Measurements from ENCODE around the gene MEGF8. TPM values are rescaled to one million over a fixed set of nuclear protein-coding genes. Genes with fewer than 3 reads are reported as not detected.

Gene MEGF8
- total and polyA plus RNA-seq, 4 donors = 6.0 to 21.7 (median 11.1) TPM

- Histone ChIP-seq H3K9me3 (ENCODE audit: control insufficient read depth in 4 of 4, insufficient read depth in 3 of 4, low read length in 3 of 4) (no peaks in the 10 kb centered on the region), H3K36me3 (ENCODE audit: control insufficient read depth in 4 of 4, insufficient read depth in 4 of 4, low read length in 4 of 4) (no peaks in the 10 kb centered on the region), H3K4me3 (no peak overlapping the region), H3K27ac (ENCODE audit: low read depth in 1 of 2, low read length in 1 of 2) (no peak overlapping the region), H3K4me1 (ENCODE audit: control insufficient read depth in 5 of 5, insufficient read depth in 5 of 5, low read length in 5 of 5) (peaks cover 0 to 27% (median 13%) of the 10 kb centered on the region in 5 donors), H3K27me3 (ENCODE audit: control insufficient read depth in 3 of 3, insufficient read depth in 3 of 3, low read length in 2 of 3) (no peaks in the 10 kb centered on the region), H3K9ac (ENCODE audit: insufficient read depth in 1 of 2, low read length in 2 of 2) (no peak overlapping the region)
- TF ChIP-seq, protein P1, sequence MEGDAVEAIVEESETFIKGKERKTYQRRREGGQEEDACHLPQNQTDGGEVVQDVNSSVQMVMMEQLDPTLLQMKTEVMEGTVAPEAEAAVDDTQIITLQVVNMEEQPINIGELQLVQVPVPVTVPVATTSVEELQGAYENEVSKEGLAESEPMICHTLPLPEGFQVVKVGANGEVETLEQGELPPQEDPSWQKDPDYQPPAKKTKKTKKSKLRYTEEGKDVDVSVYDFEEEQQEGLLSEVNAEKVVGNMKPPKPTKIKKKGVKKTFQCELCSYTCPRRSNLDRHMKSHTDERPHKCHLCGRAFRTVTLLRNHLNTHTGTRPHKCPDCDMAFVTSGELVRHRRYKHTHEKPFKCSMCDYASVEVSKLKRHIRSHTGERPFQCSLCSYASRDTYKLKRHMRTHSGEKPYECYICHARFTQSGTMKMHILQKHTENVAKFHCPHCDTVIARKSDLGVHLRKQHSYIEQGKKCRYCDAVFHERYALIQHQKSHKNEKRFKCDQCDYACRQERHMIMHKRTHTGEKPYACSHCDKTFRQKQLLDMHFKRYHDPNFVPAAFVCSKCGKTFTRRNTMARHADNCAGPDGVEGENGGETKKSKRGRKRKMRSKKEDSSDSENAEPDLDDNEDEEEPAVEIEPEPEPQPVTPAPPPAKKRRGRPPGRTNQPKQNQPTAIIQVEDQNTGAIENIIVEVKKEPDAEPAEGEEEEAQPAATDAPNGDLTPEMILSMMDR (IDR thresholded peaks at IDR 0.05; ENCODE audit: control extremely low read depth, extremely low read depth) = no peak
- no peak for ATAC-seq (ENCODE audit: insufficient read depth, low FRiP score)
- WGBS, 2 donors = 75 to 78% methylated on average over 13 of the region's 13 CpGs
- DNase-seq = no peak
Measured at GRCh38 chr19:42424712-42425131, 99.3 kb downstream of the MEGF8 start.

DNA sequence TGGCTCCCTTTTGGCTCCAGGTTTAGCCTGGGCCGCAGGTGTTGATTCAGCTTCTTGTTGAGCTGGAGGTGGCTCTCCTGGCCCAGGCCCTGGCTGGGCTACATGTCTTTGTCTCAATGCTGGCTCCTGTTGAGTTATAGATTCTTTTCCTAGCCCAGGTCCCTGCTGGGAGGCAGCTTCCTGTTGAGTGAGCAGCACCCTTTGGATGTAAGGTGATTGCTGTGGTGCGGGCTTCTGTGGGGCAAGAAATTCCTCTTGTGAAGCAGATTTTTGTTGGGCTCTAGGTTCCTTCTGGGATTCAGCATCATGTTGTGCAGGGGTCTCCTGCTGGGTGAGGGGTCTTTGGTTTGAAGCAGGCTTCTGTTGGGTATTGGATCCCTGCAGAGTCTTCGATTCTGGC lies 101.2 kb downstream of the MEGF8 start:
- H3K4me3 ChIP-seq = no peak overlapping the region
- peaks cover 0 to 23% (median 8%) of the 10 kb centered on the region in 5 donors for H3K4me1 ChIP-seq (ENCODE audit: control insufficient read depth in 5 of 5, insufficient read depth in 5 of 5, low read length in 5 of 5)
- H3K9ac ChIP-seq (ENCODE audit: insufficient read depth in 1 of 2, low read length in 2 of 2) = no peak overlapping the region
- WGBS, 2 donors = 97 to 99% methylated on average over 3 of the region's 3 CpGs
- H3K9me3 ChIP-seq (ENCODE audit: control insufficient read depth in 4 of 4, insufficient read depth in 3 of 4, low read length in 3 of 4) = no peaks in the 10 kb centered on the region
- H3K27ac ChIP-seq (ENCODE audit: low read depth in 1 of 2, low read length in 1 of 2) = no peak overlapping the region
- no peaks in the 10 kb centered on the region for H3K36me3 ChIP-seq (ENCODE audit: control insufficient read depth in 4 of 4, insufficient read depth in 4 of 4, low read length in 4 of 4)
- ATAC-seq (ENCODE audit: insufficient read depth, low FRiP score) (no peak), DNase-seq (no peak)
- no peaks in the 10 kb centered on the region for H3K27me3 ChIP-seq (ENCODE audit: control insufficient read depth in 3 of 3, insufficient read depth in 3 of 3, low read length in 2 of 3)
- TF ChIP-seq, protein P1 (IDR thresholded peaks at IDR 0.05; ENCODE audit: control extremely low read depth, extremely low read depth) = no peak

DNA sequence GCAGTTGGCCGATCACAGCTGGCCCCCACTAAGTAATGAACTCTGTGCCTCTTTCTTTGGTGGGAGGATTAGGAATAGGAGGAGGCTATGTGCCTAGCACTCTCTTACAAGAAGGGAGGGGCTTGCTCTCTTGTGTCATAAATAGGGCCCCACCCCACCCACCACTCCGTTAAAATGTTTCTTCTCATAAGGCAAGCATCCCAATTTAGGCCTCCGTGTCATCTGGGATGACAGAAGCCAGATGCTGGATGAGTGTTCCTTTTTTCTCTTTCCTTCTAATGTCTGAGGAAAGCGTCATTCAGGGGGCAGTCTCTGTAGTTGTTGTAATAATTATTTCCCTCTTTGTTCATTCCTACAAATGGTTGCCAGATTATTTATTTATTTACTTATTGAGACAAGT lies 101.9 kb downstream of the MEGF8 start, which contains the start of gene LIPE:
Gene LIPE (minus strand): TSS at position 76 of the 400 bp plus-strand sequence. CDS start 239 bp downstream, outside the sequence.
- TF ChIP-seq, protein P1 (IDR thresholded peaks at IDR 0.05; ENCODE audit: control extremely low read depth, extremely low read depth) = no peak
- DNase-seq (peak; percentile 40 to 68 (median 65)), ATAC-seq (ENCODE audit: insufficient read depth, low FRiP score) (no peak)

More for the DNA sequence above, 101.9 kb downstream of the MEGF8 start, which contains the start of gene LIPE:
- no peak within 1 kb of the TSS for H3K27ac ChIP-seq (ENCODE audit: low read depth in 1 of 2, low read length in 1 of 2)
- no peaks in the 10 kb centered on the region for H3K9me3 ChIP-seq (ENCODE audit: control insufficient read depth in 4 of 4, insufficient read depth in 3 of 4, low read length in 3 of 4)
- 72 to 79% methylated on average over 4 of the region's 4 CpGs for WGBS, 2 donors
- H3K27me3 ChIP-seq (ENCODE audit: control insufficient read depth in 3 of 3, insufficient read depth in 3 of 3, low read length in 2 of 3) = no peaks in the 10 kb centered on the region
- H3K9ac ChIP-seq (ENCODE audit: insufficient read depth in 1 of 2, low read length in 2 of 2) = no peak within 1 kb of the TSS
- H3K4me1 ChIP-seq (ENCODE audit: control insufficient read depth in 5 of 5, insufficient read depth in 5 of 5, low read length in 5 of 5) = peaks cover 0 to 19% (median 5%) of the 10 kb centered on the region in 5 donors
- no peaks in the 10 kb centered on the region for H3K36me3 ChIP-seq (ENCODE audit: control insufficient read depth in 4 of 4, insufficient read depth in 4 of 4, low read length in 4 of 4)
- no peak within 1 kb of the TSS for H3K4me3 ChIP-seq

Small RNA genes lying within 50 kb of the gene (small RNA-seq; reads per million reads assigned to genes)
- gene MIR8077 (ENCODE audit: low replicate concordance) = not detected

Other genes starting within 250 kb of the MEGF8 start
- gene ZNF574, start 249.5 kb upstream of the MEGF8 start, total RNA-seq = 10 to 100 TPM; 11.5 to 13.7 TPM
- gene ZNF574, start 249.5 kb upstream of the MEGF8 start, polyA plus RNA-seq = 1 to 10 TPM; 6.8 to 8.6 TPM
- gene POU2F2, start 193.2 kb upstream of the MEGF8 start, total RNA-seq = 1 to 10 TPM; 3.2 to 7.6 TPM
- 10 to 100 TPM in 1 of 2 donors, 1 to 10 TPM in 1; 1.9 to 11.9 TPM for gene POU2F2, start 193.2 kb upstream of the MEGF8 start, polyA plus RNA-seq
- 10 to 100 TPM; 34.1 to 39.4 TPM for gene DEDD2, start 108.0 kb upstream of the MEGF8 start, total RNA-seq
- 10 to 100 TPM; 31.4 to 60.8 TPM for gene DEDD2, start 108.0 kb upstream of the MEGF8 start, polyA plus RNA-seq
- 10 to 100 TPM in 1 of 2 donors, 1 to 10 TPM in 1; 5.3 to 14.4 TPM for gene ZNF526, start 105.3 kb upstream of the MEGF8 start, total RNA-seq
- 1 to 10 TPM; 4.6 to 5.5 TPM for gene ZNF526, start 105.3 kb upstream of the MEGF8 start, polyA plus RNA-seq
- 10 to 100 TPM; 23.7 to 38.8 TPM for gene GSK3A, start 83.0 kb upstream of the MEGF8 start, total RNA-seq
- gene GSK3A, start 83.0 kb upstream of the MEGF8 start, polyA plus RNA-seq = 10 to 100 TPM; 53.7 to 54.2 TPM
- 10 to 100 TPM; 24.2 to 53.6 TPM for gene ERF, start 70.5 kb upstream of the MEGF8 start, total RNA-seq
- 10 to 100 TPM; 35.2 to 50.8 TPM for gene ERF, start 70.5 kb upstream of the MEGF8 start, polyA plus RNA-seq
- 10 to 100 TPM; 31.2 to 84.5 TPM for gene CIC, start 56.4 kb upstream of the MEGF8 start, total RNA-seq
- gene CIC, start 56.4 kb upstream of the MEGF8 start, polyA plus RNA-seq = 10 to 100 TPM; 38.2 to 43.0 TPM
- gene PRR19, start 23.5 kb upstream of the MEGF8 start, total RNA-seq = 1 to 10 TPM in 1 of 2 donors, under 1 TPM in 1; 0.23 to 1.0 TPM
- gene PRR19, start 23.5 kb upstream of the MEGF8 start, polyA plus RNA-seq = under 1 TPM; 0.63 to 0.92 TPM
- 10 to 100 TPM; 30.1 to 30.6 TPM for gene PAFAH1B3, start 23.0 kb upstream of the MEGF8 start, total RNA-seq
- gene PAFAH1B3, start 23.0 kb upstream of the MEGF8 start, polyA plus RNA-seq = 10 to 100 TPM; 27.2 to 33.0 TPM
- gene TMEM145, start 12.3 kb upstream of the MEGF8 start, total RNA-seq = under 1 TPM in 1 of 2 donors, not detected in 1; 0.95 TPM
- gene TMEM145, start 12.3 kb upstream of the MEGF8 start, polyA plus RNA-seq = under 1 TPM; 0.12 to 0.40 TPM
- gene CNFN, start 64.7 kb downstream of the MEGF8 start, total RNA-seq = 1 to 10 TPM in 1 of 2 donors, not detected in 1; 1.0 TPM
- gene CNFN, start 64.7 kb downstream of the MEGF8 start, polyA plus RNA-seq = 1 to 10 TPM; 2.2 to 4.1 TPM
- 1 to 10 TPM; 4.5 TPM for gene LIPE, start 101.8 kb downstream of the MEGF8 start, total RNA-seq
- gene LIPE, start 101.8 kb downstream of the MEGF8 start, polyA plus RNA-seq = 1 to 10 TPM; 3.6 to 7.7 TPM
- gene CXCL17, start 117.3 kb downstream of the MEGF8 start, total RNA-seq = 100 to 1,000 TPM in 1 of 2 donors, 10 to 100 TPM in 1; 98.9 to 154 TPM
- gene CXCL17, start 117.3 kb downstream of the MEGF8 start, polyA plus RNA-seq = 100 to 1,000 TPM; 289 to 688 TPM
- 10 to 100 TPM in 1 of 2 donors, 1 to 10 TPM in 1; 9.4 to 11.2 TPM for gene CEACAM1, start 202.8 kb downstream of the MEGF8 start, total RNA-seq
- 10 to 100 TPM in 1 of 2 donors, 1 to 10 TPM in 1; 3.6 to 26.8 TPM for gene CEACAM1, start 202.8 kb downstream of the MEGF8 start, polyA plus RNA-seq

Data from lung (tissue), 13 donors.